ENCODE results near the gene TMCO4. TPM values are rescaled to one million over a fixed set of nuclear protein-coding genes. Genes with fewer than 3 reads are reported as not detected.
"Not testable (repeated sequence)": the region's sequence is repeated elsewhere in the genome, so short reads cannot be mapped to it uniquely, and the experiment has no call there.

TMCO4 gene
- total and polyA plus RNA-seq, 2 donors (not counting 1 experiment from before 2014, with no cell fraction given) = 12.5 to 24.3 TPM

- peaks cover 2% of the 10 kb centered on the region for H3K4me1 ChIP-seq (ENCODE audit: control insufficient read depth, extremely low read depth, insufficient read depth, low read length)
- H3K27ac ChIP-seq (ENCODE audit: insufficient read depth, low read length) = no peak overlapping the region
- H3K36me3 ChIP-seq (ENCODE audit: control insufficient read depth, insufficient read depth, low read length) = no peaks in the 10 kb centered on the region
- no peak overlapping the region for H2AFZ ChIP-seq (ENCODE audit: low read length)
- H3K4me2 ChIP-seq (ENCODE audit: extremely low read depth, insufficient read depth, low read length) = no peak overlapping the region
- peaks cover 5% of the 10 kb centered on the region for H3K79me2 ChIP-seq (ENCODE audit: control insufficient read depth, insufficient read depth, low read length)
- no peak overlapping the region for H3K4me3 ChIP-seq (replicated peaks in 1 of 4; ENCODE audit: control extremely low read depth in 1 of 4, insufficient read depth in 1 of 4, low read depth in 3 of 4, low read length in 4 of 4)
- no peaks in the 10 kb centered on the region for H4K20me1 ChIP-seq (ENCODE audit: control insufficient read depth, extremely low read depth, insufficient read depth, low read length)
- TF ChIP-seq CTCF (conservative IDR thresholded peaks at IDR 0.05 in 1 of 2, IDR thresholded peaks at IDR 0.05 in 1 of 2; ENCODE audit: low read depth in 1 of 2, low read length in 2 of 2) (no peak), EZH2 (IDR thresholded peaks at IDR 0.05; ENCODE audit: low read length, missing control alignments) (no peak)
- DNase-seq (ENCODE audit: low read depth in 2 of 2) = peak in 1 of 2 donors; percentile 52
- H3K27me3 ChIP-seq (ENCODE audit: control insufficient read depth, insufficient read depth, low read length) = no peaks in the 10 kb centered on the region
- no peak overlapping the region for H3K9ac ChIP-seq (ENCODE audit: insufficient read depth, low read length)
- H3K9me3 ChIP-seq (ENCODE audit: control insufficient read depth, insufficient read depth, low read depth, low read length) = no peaks in the 10 kb centered on the region
These were observed 159.7 kb downstream of the TMCO4 start for GRCh38 chr1:19639999-19640362.

GRCh38 chr1:19639228-19639627 is 160.5 kb downstream of the TMCO4 start:
- H3K9ac ChIP-seq (ENCODE audit: insufficient read depth, low read length); H3K4me1 ChIP-seq (ENCODE audit: control insufficient read depth, extremely low read depth, insufficient read depth, low read length); H3K4me3 ChIP-seq (replicated peaks in 1 of 4; ENCODE audit: control extremely low read depth in 1 of 4, insufficient read depth in 1 of 4, low read depth in 3 of 4, low read length in 4 of 4); H3K4me2 ChIP-seq (ENCODE audit: extremely low read depth, insufficient read depth, low read length); H3K27ac ChIP-seq (ENCODE audit: insufficient read depth, low read length); H4K20me1 ChIP-seq (ENCODE audit: control insufficient read depth, extremely low read depth, insufficient read depth, low read length); DNase-seq (ENCODE audit: low read depth in 2 of 2); H3K36me3 ChIP-seq (ENCODE audit: control insufficient read depth, insufficient read depth, low read length); H3K27me3 ChIP-seq (ENCODE audit: control insufficient read depth, insufficient read depth, low read length); H3K9me3 ChIP-seq (ENCODE audit: control insufficient read depth, insufficient read depth, low read depth, low read length); H3K79me2 ChIP-seq (ENCODE audit: control insufficient read depth, insufficient read depth, low read length); H2AFZ ChIP-seq (ENCODE audit: low read length): not testable (repeated sequence)

GRCh38 chr1:19637606-19638005 is 162.1 kb downstream of the TMCO4 start:
- H3K79me2 ChIP-seq (ENCODE audit: control insufficient read depth, insufficient read depth, low read length) = no peaks in the 10 kb centered on the region

GRCh38 chr1:19636749-19637148 is 163.0 kb downstream of the TMCO4 start:
- not testable (repeated sequence) for H3K36me3 ChIP-seq (ENCODE audit: control insufficient read depth, insufficient read depth, low read length); H3K27ac ChIP-seq (ENCODE audit: insufficient read depth, low read length); H2AFZ ChIP-seq (ENCODE audit: low read length); H3K4me2 ChIP-seq (ENCODE audit: extremely low read depth, insufficient read depth, low read length); H3K4me3 ChIP-seq (replicated peaks in 1 of 4; ENCODE audit: control extremely low read depth in 1 of 4, insufficient read depth in 1 of 4, low read depth in 3 of 4, low read length in 4 of 4); DNase-seq (ENCODE audit: low read depth in 2 of 2); H3K9ac ChIP-seq (ENCODE audit: insufficient read depth, low read length); H3K79me2 ChIP-seq (ENCODE audit: control insufficient read depth, insufficient read depth, low read length); H4K20me1 ChIP-seq (ENCODE audit: control insufficient read depth, extremely low read depth, insufficient read depth, low read length); H3K9me3 ChIP-seq (ENCODE audit: control insufficient read depth, insufficient read depth, low read depth, low read length); H3K4me1 ChIP-seq (ENCODE audit: control insufficient read depth, extremely low read depth, insufficient read depth, low read length); H3K27me3 ChIP-seq (ENCODE audit: control insufficient read depth, insufficient read depth, low read length)

More at GRCh38 chr1:19637606-19638005, 162.1 kb downstream of the TMCO4 start:
- Histone ChIP-seq H4K20me1 (ENCODE audit: control insufficient read depth, extremely low read depth, insufficient read depth, low read length) (no peaks in the 10 kb centered on the region), H3K4me1 (ENCODE audit: control insufficient read depth, extremely low read depth, insufficient read depth, low read length) (no peaks in the 10 kb centered on the region), H2AFZ (ENCODE audit: low read length) (no peak overlapping the region), H3K36me3 (ENCODE audit: control insufficient read depth, insufficient read depth, low read length) (no peaks in the 10 kb centered on the region), H3K9ac (ENCODE audit: insufficient read depth, low read length) (no peak overlapping the region), H3K4me2 (ENCODE audit: extremely low read depth, insufficient read depth, low read length) (no peak overlapping the region), H3K27me3 (ENCODE audit: control insufficient read depth, insufficient read depth, low read length) (no peaks in the 10 kb centered on the region), H3K9me3 (ENCODE audit: control insufficient read depth, insufficient read depth, low read depth, low read length) (no peaks in the 10 kb centered on the region), H3K4me3 (replicated peaks in 1 of 4; ENCODE audit: control extremely low read depth in 1 of 4, insufficient read depth in 1 of 4, low read depth in 3 of 4, low read length in 4 of 4) (no peak overlapping the region), H3K27ac (ENCODE audit: insufficient read depth, low read length) (no peak overlapping the region)
- TF ChIP-seq EZH2 (IDR thresholded peaks at IDR 0.05; ENCODE audit: low read length, missing control alignments) (no peak), CTCF (conservative IDR thresholded peaks at IDR 0.05 in 1 of 2, IDR thresholded peaks at IDR 0.05 in 1 of 2; ENCODE audit: low read depth in 1 of 2, low read length in 2 of 2) (no peak)
- no peak for DNase-seq (ENCODE audit: low read depth in 2 of 2)

Measured in fibroblast of lung (primary cell).